GM06990 (cell line): ENCODE measurements around the gene CLSTN1.
"Not testable (repeated sequence)": the region's sequence is repeated elsewhere in the genome, so short reads cannot be mapped to it uniquely, and the experiment has no call there.

Source experiments
- DNase-seq: peaks from one replicate; pipeline ENCODE4 v3.0.0-alpha.2; 2011; ENCODE audit not compliant: insufficient read length; ENCODE audit errors: extremely low read depth
- H3K27me3 ChIP-seq: replicated peaks from 2 replicates; pipeline ENCODE4 v1.6.0; 2011; ENCODE audit warnings: low read length; ENCODE audit not compliant: control insufficient read depth, insufficient read depth
- H3K36me3 ChIP-seq: 2 replicates; pipeline ENCODE4 v1.5.1; 2011; ENCODE audit warnings: low read length; ENCODE audit not compliant: control insufficient read depth, insufficient read depth
- H3K4me3 ChIP-seq: replicated peaks from 2 replicates; pipeline ENCODE4 v1.5.1; 2011; ENCODE audit warnings: low read depth, mild to moderate bottlenecking, control low read depth, low read length
- CTCF ChIP-seq: IDR thresholded peaks from 2 replicates; pipeline ENCODE4 v1.5.1; 2011; ENCODE audit warnings: low read length, control low read depth, mild to moderate bottlenecking, inconsistent platforms; ENCODE audit not compliant: insufficient read depth, poor library complexity, severe bottlenecking

Gene CLSTN1

GRCh38 chr1:9808459-9808858 lies 15.3 kb downstream of the CLSTN1 start:
- H3K27me3 ChIP-seq: no peaks in the 10 kb centered on the region

GRCh38 chr1:9807541-9807940 lies 16.2 kb downstream of the CLSTN1 start:
- H3K27me3 ChIP-seq: no peaks in the 10 kb centered on the region
- DNase-seq: no peak
- H3K4me3 ChIP-seq: no peak overlapping the region
- H3K36me3 ChIP-seq: no peaks in the 10 kb centered on the region
- no peak for TF ChIP-seq CTCF

More at GRCh38 chr1:9808459-9808858, 15.3 kb downstream of the CLSTN1 start:
- no peak for DNase-seq
- H3K4me3 ChIP-seq: no peak overlapping the region
- no peaks in the 10 kb centered on the region for H3K36me3 ChIP-seq
- no peak for TF ChIP-seq CTCF

GRCh38 chr1:9805972-9806371 lies 17.8 kb downstream of the CLSTN1 start:
- H3K27me3 ChIP-seq, H3K36me3 ChIP-seq, H3K4me3 ChIP-seq, DNase-seq: not testable (repeated sequence)

GRCh38 chr1:9805006-9805508 lies 18.7 kb downstream of the CLSTN1 start:
- H3K27me3 ChIP-seq: no peaks in the 10 kb centered on the region
- no peak for DNase-seq
- no peak for TF ChIP-seq CTCF

GRCh38 chr1:9803003-9803918 lies 20.5 kb downstream of the CLSTN1 start:
- not testable (repeated sequence) for H3K4me3 ChIP-seq, H3K27me3 ChIP-seq, DNase-seq, H3K36me3 ChIP-seq

More at GRCh38 chr1:9805006-9805508, 18.7 kb downstream of the CLSTN1 start:
- Histone ChIP-seq H3K4me3 (no peak overlapping the region), H3K36me3 (no peaks in the 10 kb centered on the region)

DNA sequence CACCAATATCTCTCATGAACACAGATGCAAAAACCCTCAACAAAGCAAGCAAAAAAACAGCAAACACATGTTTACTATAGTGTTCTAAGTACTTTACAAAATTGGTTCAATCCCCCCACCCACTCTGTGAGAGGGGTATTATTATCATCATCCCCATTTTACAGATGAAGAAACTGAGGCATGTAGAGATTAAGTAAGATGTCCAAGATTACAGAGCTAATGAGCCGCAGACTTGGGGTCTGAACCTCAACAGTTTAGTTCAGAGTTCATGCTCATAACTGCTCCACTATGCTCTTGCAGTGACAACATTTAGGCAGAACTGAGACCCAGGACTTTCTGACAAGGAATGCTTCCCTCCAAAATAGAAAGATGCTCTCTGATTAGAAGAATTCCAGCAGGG lies 21.9 kb downstream of the CLSTN1 start:
- no peak for DNase-seq
- TF ChIP-seq CTCF: no peak
- H3K36me3 ChIP-seq: no peaks in the 10 kb centered on the region
- H3K4me3 ChIP-seq: no peak overlapping the region
- H3K27me3 ChIP-seq: no peaks in the 10 kb centered on the region
